SU-DHL-6 (cell line): Measurements from ENCODE around the gene NFIA.

Experiments used
- EZH2phosphoT487 ChIP-seq: fragments of 200-600 bp; sonication (generic), shearing (Covaris generic); conservative IDR thresholded peaks from 2 replicates; pipeline ENCODE4 v1.6.1; 2018; ENCODE audit warnings: mild to moderate bottlenecking, antibody characterized with exemption, low read length, moderate library complexity, mixed read lengths
- TF ChIP-seq, protein P1 (sequence below): fragments of 200-600 bp; sonication (generic); IDR thresholded peaks from one replicate; pipeline ENCODE4 v1.5.1; 2017; ENCODE audit warnings: antibody characterized with exemption, mild to moderate bottlenecking, low read length, moderate library complexity; ENCODE audit not compliant: insufficient read depth, poor library complexity, severe bottlenecking

DNA sequence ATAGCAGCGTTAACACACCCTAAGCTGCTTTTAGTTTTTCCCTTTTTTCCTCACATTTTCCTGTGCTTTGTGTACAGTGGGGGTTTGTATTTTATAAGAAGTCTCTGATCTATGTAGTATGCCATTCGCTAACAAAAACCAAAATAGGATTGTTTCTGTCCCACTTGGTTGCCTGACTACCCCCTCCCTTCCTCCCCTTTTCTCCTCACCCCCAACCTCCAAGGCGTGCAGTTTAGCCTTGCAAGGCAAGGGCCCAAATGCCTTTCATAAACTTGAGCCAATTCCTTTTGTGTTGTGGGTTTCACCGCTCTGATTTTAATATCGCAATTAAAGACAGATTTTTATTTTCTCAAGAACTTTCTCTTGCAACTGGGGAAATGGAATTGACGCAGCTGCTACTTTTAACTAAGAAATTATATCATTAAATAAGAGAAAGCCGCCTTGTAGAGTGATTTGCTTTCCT, 365.6 kb downstream of the NFIA start:
- TF ChIP-seq, protein P1, sequence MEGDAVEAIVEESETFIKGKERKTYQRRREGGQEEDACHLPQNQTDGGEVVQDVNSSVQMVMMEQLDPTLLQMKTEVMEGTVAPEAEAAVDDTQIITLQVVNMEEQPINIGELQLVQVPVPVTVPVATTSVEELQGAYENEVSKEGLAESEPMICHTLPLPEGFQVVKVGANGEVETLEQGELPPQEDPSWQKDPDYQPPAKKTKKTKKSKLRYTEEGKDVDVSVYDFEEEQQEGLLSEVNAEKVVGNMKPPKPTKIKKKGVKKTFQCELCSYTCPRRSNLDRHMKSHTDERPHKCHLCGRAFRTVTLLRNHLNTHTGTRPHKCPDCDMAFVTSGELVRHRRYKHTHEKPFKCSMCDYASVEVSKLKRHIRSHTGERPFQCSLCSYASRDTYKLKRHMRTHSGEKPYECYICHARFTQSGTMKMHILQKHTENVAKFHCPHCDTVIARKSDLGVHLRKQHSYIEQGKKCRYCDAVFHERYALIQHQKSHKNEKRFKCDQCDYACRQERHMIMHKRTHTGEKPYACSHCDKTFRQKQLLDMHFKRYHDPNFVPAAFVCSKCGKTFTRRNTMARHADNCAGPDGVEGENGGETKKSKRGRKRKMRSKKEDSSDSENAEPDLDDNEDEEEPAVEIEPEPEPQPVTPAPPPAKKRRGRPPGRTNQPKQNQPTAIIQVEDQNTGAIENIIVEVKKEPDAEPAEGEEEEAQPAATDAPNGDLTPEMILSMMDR: no peak
- no peak for TF ChIP-seq EZH2phosphoT487
